ENCODE measurements around the gene PRRT4. TPM values are rescaled to one million over a fixed set of nuclear protein-coding genes. Genes with fewer than 3 reads are reported as not detected.

Gene PRRT4
- total RNA-seq (2016; rRNA removed; fragmentation: Illumina TruSeq; extraction: Trizol) (not detected in 2 replicates), polyA plus RNA-seq (2011; rRNA removed) (not detected in 2 replicates), polyA minus RNA-seq (2011; rRNA and poly(A)+ RNA removed; ENCODE audit: low replicate concordance) (not detected in 2 replicates), Bru-seq, nascent RNA (not detected), BruChase-seq, experiment 1, labeled RNA remaining after a 6-hour chase (percentile 8 among the genes with signal in this experiment), BruChase-seq, experiment 2, labeled RNA remaining after a 2-hour chase (not detected)
- total RNA-seq (2016; cell fraction: cytosol; rRNA removed; fragmentation: Illumina TruSeq; extraction: Trizol; ENCODE audit: low read depth): not detected in 2 replicates
- not detected in 2 replicates for total RNA-seq (2016; cell fraction: insoluble cytoplasmic fraction; rRNA removed; fragmentation: Illumina TruSeq; extraction: Trizol)
- not detected in 2 replicates for total RNA-seq (2016; cell fraction: membrane; rRNA removed; fragmentation: Illumina TruSeq; extraction: Trizol)
- total RNA-seq (2016; cell fraction: nucleus; rRNA removed; fragmentation: Illumina TruSeq; extraction: Trizol): not detected in 2 replicates
- polyA plus RNA-seq (2011; cell fraction: cytosol; rRNA removed): not detected in 2 replicates
- 0.06 TPM in 1 of 2 replicates, not detected in the other for polyA plus RNA-seq (2011; cell fraction: nucleus; rRNA removed)
- polyA plus RNA-seq (2012): 0.07 TPM in 1 of 2 replicates, not detected in the other
- not detected in 2 replicates for polyA plus RNA-seq (2016; cell fraction: cytosol; fragmentation: Illumina TruSeq; extraction: Trizol; ENCODE audit: low read depth)
- polyA plus RNA-seq (2016; cell fraction: insoluble cytoplasmic fraction; fragmentation: Illumina TruSeq; extraction: Trizol; ENCODE audit: low read depth): not detected in 2 replicates
- not detected in 2 replicates for polyA plus RNA-seq (2016; cell fraction: membrane; fragmentation: Illumina TruSeq; extraction: Trizol; ENCODE audit: low read depth)
- polyA plus RNA-seq (2016; cell fraction: nucleus; fragmentation: Illumina TruSeq; extraction: Trizol; ENCODE audit: insufficient read depth, low read depth): not detected in 2 replicates
- polyA minus RNA-seq (2011; cell fraction: cytosol; rRNA and poly(A)+ RNA removed): not detected in 2 replicates
- polyA minus RNA-seq (2011; cell fraction: nucleus; rRNA and poly(A)+ RNA removed): not detected in 2 replicates
- long read RNA-seq, experiment 1: 0 reads
- long read RNA-seq, experiment 2: 0 reads

- Histone ChIP-seq H3K27me3 (ENCODE audit: control insufficient read depth in 1 of 2, insufficient read depth in 2 of 2, low read length in 2 of 2) (peaks cover 21 to 83% of the 10 kb centered on the region in 2 experiments; a peak in 4 of 5 replicates), H3K36me3 (replicated peaks in 1 of 2; ENCODE audit: control insufficient read depth in 1 of 2, insufficient read depth in 2 of 2, low read length in 2 of 2) (no peaks in the 10 kb centered on the region), H2AFZ (ENCODE audit: low read length) (no peak within 1 kb of the TSS), H4K20me1 (ENCODE audit: insufficient read depth, low read length) (no peaks in the 10 kb centered on the region), H3K4me3 (replicated peaks in 1 of 3; ENCODE audit: insufficient read depth in 1 of 3, low read depth in 2 of 3, low read length in 3 of 3) (peak within 1 kb of the TSS; percentile 36 to 71 (median 57); a peak in 5 of 6 replicates), H3K4me1 (ENCODE audit: insufficient read depth, low read length) (peaks cover 13% of the 10 kb centered on the region; the same call in 1 of the 2 replicates), H3K9me3 (ENCODE audit: low read length) (no peaks in the 10 kb centered on the region), H3K27ac (ENCODE audit: extremely low read length, insufficient read depth, low read length) (no peak within 1 kb of the TSS), H3K9ac (ENCODE audit: insufficient read depth, low read depth, low read length) (0 out of 2 replicates have a peak within 1 kb of the TSS, but pooled peaks have one; percentile 22), H3K79me2 (ENCODE audit: insufficient read depth, low read length) (no peaks in the 10 kb centered on the region), H3K4me2 (ENCODE audit: low read depth, low read length) (peak within 1 kb of the TSS; percentile 79)
- ChIA-PET CTCF (ENCODE audit: low intra/inter-chr PET ratio, low total read pairs) (no interaction called here), POLR2A (no interaction called here)
- in situ Hi-C loops (cut with HindIII; ENCODE audit: extremely low pct_ligation_motif_present, low pct_unique_long_range_greater_than_20kb): no loop called here
- peak; percentile 91 for ATAC-seq
- BruUV-seq (replicated peaks): no TSS peak
- intact Hi-C loops (cut with micrococcal nuclease; ENCODE audit: unreplicated experiment): no loop called here
- no peak for DNase-seq (ENCODE audit: low spot score)
- peak; percentile 39 for FAIRE-seq
- 2% methylated on average over 21 of the region's 88 CpGs for WGBS (ENCODE audit: low lambda C conversion rate)
- TF ChIP-seq JDP2 (CRISPR knock-in tag; IDR thresholded peaks at IDR 0.05; ENCODE audit: borderline replicate concordance) (no peak), HHEX (CRISPR knock-in tag; IDR thresholded peaks at IDR 0.05) (no peak), ZNF224 (CRISPR knock-in tag; IDR thresholded peaks at IDR 0.05) (no peak), MTF2 (CRISPR knock-in tag; IDR thresholded peaks at IDR 0.05; ENCODE audit: borderline replicate concordance) (peak; percentile 44; the same call in 1 of the 2 replicates), ZBTB25 (CRISPR knock-in tag; IDR thresholded peaks at IDR 0.05) (no peak), HDAC2 (CRISPR knock-in tag; IDR thresholded peaks at IDR 0.05) (no peak), ZNF17 (CRISPR knock-in tag; IDR thresholded peaks at IDR 0.05) (no peak), BCLAF1 (IDR thresholded peaks at IDR 0.05) (no peak), ZNF281 (CRISPR knock-in tag; IDR thresholded peaks at IDR 0.05; ENCODE audit: borderline replicate concordance) (no peak), SRSF1 (optimal IDR thresholded peaks at IDR 0.05; ENCODE audit: low read depth, low read length) (no peak), AKAP8 (CRISPR knock-in tag; IDR thresholded peaks at IDR 0.05) (no peak), ZNF777 (CRISPR knock-in tag; IDR thresholded peaks at IDR 0.05) (peak; percentile 30)
These were observed at the start of gene PRRT4 for GRCh38 chr7:128361411-128362379. Gene PRRT4 (minus strand): TSS chr7:128361690.

Measured in HepG2 (cell line).